H9 (cell line): ENCODE results near the gene PRPF4. TPM values are rescaled to one million over a fixed set of nuclear protein-coding genes. Genes with fewer than 3 reads are reported as not detected.

Experiments used
- DNase-seq: peaks from one replicate; pipeline ENCODE4 v3.0.0-alpha.2; 2017
- H2AFZ ChIP-seq: one replicate; pipeline ENCODE4 v1.6.1; 2013; ENCODE audit warnings: mild to moderate bottlenecking, low read length, control low read depth, moderate library complexity
- H2AK5ac ChIP-seq: 2 replicates; pipeline ENCODE4 v1.6.1; 2013; ENCODE audit warnings: low read length, control low read depth, mixed read lengths; ENCODE audit not compliant: insufficient read length
- H2BK120ac ChIP-seq: one replicate; pipeline ENCODE4 v1.6.1; 2013; ENCODE audit warnings: low read depth, mild to moderate bottlenecking, low read length, control low read depth, inconsistent platforms; ENCODE audit not compliant: poor library complexity, severe bottlenecking
- H2BK12ac ChIP-seq: 2 replicates; pipeline ENCODE4 v1.6.1; 2013; ENCODE audit warnings: low read length, control low read depth, mixed read lengths, low read depth; ENCODE audit not compliant: insufficient read length
- H2BK15ac ChIP-seq: 2 replicates; pipeline ENCODE4 v1.6.1; 2013; ENCODE audit warnings: low read depth, low read length, control low read depth
- H2BK20ac ChIP-seq: one replicate; pipeline ENCODE4 v1.6.1; 2013; ENCODE audit warnings: low read depth, mild to moderate bottlenecking, low read length, control low read depth, inconsistent platforms; ENCODE audit not compliant: poor library complexity, severe bottlenecking
- H2BK5ac ChIP-seq: 2 replicates; pipeline ENCODE4 v1.6.1; 2013; ENCODE audit warnings: low read length, control low read depth, mixed read lengths; ENCODE audit not compliant: insufficient read length
- H3K14ac ChIP-seq: 2 replicates; pipeline ENCODE4 v1.6.1; 2013; ENCODE audit warnings: low read length, control low read depth; ENCODE audit not compliant: insufficient read depth
- H3K18ac ChIP-seq: 2 replicates; pipeline ENCODE4 v1.6.1; 2013; ENCODE audit warnings: low read depth, mild to moderate bottlenecking, mixed read lengths, low read length, control low read depth; ENCODE audit not compliant: insufficient read length
- H3K23ac ChIP-seq: 2 replicates; pipeline ENCODE4 v1.6.1; 2013; ENCODE audit warnings: low read length, control low read depth, mixed read lengths, low read depth; ENCODE audit not compliant: insufficient read length
- H3K23me2 ChIP-seq: 2 replicates; pipeline ENCODE4 v1.6.1; 2013; ENCODE audit warnings: low read depth, mild to moderate bottlenecking, mixed read lengths, low read length, control low read depth; ENCODE audit not compliant: insufficient read length, poor library complexity, severe bottlenecking
- H3K27ac ChIP-seq: 2 replicates; pipeline ENCODE4 v1.5.1; 2013; ENCODE audit warnings: low read length, control low read depth, mixed read lengths, low read depth; ENCODE audit not compliant: insufficient read length
- H3K27me3 ChIP-seq: 2 replicates; pipeline ENCODE4 v1.6.1; 2013; ENCODE audit warnings: low read length, control low read depth, inconsistent platforms; ENCODE audit not compliant: insufficient read depth
- H3K4ac ChIP-seq: 2 replicates; pipeline ENCODE4 v1.6.1; 2013; ENCODE audit warnings: low read depth, mild to moderate bottlenecking, control low read depth, inconsistent platforms, low read length, moderate library complexity
- H3K4me1 ChIP-seq: 2 replicates; pipeline ENCODE4 v1.6.1; 2013; ENCODE audit warnings: low read length, control low read depth, inconsistent platforms; ENCODE audit not compliant: insufficient read depth
- H3K4me2 ChIP-seq: 2 replicates; pipeline ENCODE4 v1.6.1; 2013; ENCODE audit warnings: low read length, control low read depth, mixed read lengths; ENCODE audit not compliant: insufficient read length, insufficient read depth
- H3K56ac ChIP-seq: 2 replicates; pipeline ENCODE4 v1.6.1; 2013; ENCODE audit warnings: low read depth, mild to moderate bottlenecking, mixed read lengths, low read length, control low read depth; ENCODE audit not compliant: insufficient read length
- H3K79me1 ChIP-seq: 2 replicates; pipeline ENCODE4 v1.6.1; 2013; ENCODE audit warnings: low read depth, mild to moderate bottlenecking, moderate library complexity, low read length, control low read depth, inconsistent platforms; ENCODE audit not compliant: insufficient read depth, poor library complexity, severe bottlenecking
- H3K79me2 ChIP-seq: 2 replicates; pipeline ENCODE4 v1.6.1; 2013; ENCODE audit warnings: low read length, control low read depth, inconsistent platforms; ENCODE audit not compliant: insufficient read depth
- H3K9ac ChIP-seq: 2 replicates; pipeline ENCODE4 v1.6.1; 2013; ENCODE audit warnings: low read length, control low read depth, mixed read lengths; ENCODE audit not compliant: insufficient read length; ENCODE audit errors: extremely low read depth
- H3K9me3 ChIP-seq: one replicate; pipeline ENCODE4 v1.6.1; 2013; ENCODE audit warnings: low read depth, low read length, inconsistent platforms; ENCODE audit not compliant: control insufficient read depth
- H3T11ph ChIP-seq: one replicate; pipeline ENCODE4 v1.6.1; 2013; ENCODE audit warnings: mild to moderate bottlenecking, low read length, control low read depth, inconsistent platforms
- H4K20me1 ChIP-seq: one replicate; pipeline ENCODE4 v1.6.1; 2013; ENCODE audit not compliant: control insufficient read depth, insufficient read length, insufficient read depth
- H4K5ac ChIP-seq: 2 replicates; pipeline ENCODE4 v1.6.1; 2013; ENCODE audit warnings: low read depth, mild to moderate bottlenecking, mixed read lengths, low read length, control low read depth; ENCODE audit not compliant: insufficient read length
- H4K8ac ChIP-seq: replicated peaks from 2 replicates; pipeline ENCODE4 v1.6.1; 2013; ENCODE audit warnings: low read length, control low read depth, mixed read lengths, low read depth; ENCODE audit not compliant: insufficient read length
- H4K91ac ChIP-seq: 2 replicates; pipeline ENCODE4 v1.6.1; 2013; ENCODE audit warnings: low read depth, mild to moderate bottlenecking, moderate library complexity, mixed read lengths, low read length, control low read depth; ENCODE audit not compliant: insufficient read length
- H3K27ac Mint-ChIP-seq, 3 experiments: 2 replicates in 2 of 3; 3 replicates in 1 of 3; pipeline ENCODE4 v1.8.0; 2020 to 2021; ENCODE audit warnings: mixed read lengths in 3 of 3, mild to moderate bottlenecking in 1 of 3, moderate library complexity in 1 of 3
- H3K27me3 Mint-ChIP-seq: 2 replicates; pipeline ENCODE4 v1.8.0; 2021; ENCODE audit warnings: low read depth, mild to moderate bottlenecking, moderate library complexity, mixed read lengths
- H3K36me3 Mint-ChIP-seq, 3 experiments: 2 replicates in 2 of 3; 3 replicates in 1 of 3; pipeline ENCODE4 v1.8.0; 2020 to 2021; ENCODE audit warnings: low read depth in 3 of 3, mixed read lengths in 3 of 3; ENCODE audit not compliant: insufficient read depth in 1 of 3
- H3K4me1 Mint-ChIP-seq, 2 experiments: 2 replicates each; pipeline ENCODE4 v1.8.0; 2020; ENCODE audit warnings: mixed read lengths in 2 of 2
- H3K4me3 Mint-ChIP-seq, 2 experiments: 2 replicates in 1 of 2; 3 replicates in 1 of 2; pipeline ENCODE4 v1.8.0; 2020 to 2021; ENCODE audit warnings: mild to moderate bottlenecking in 2 of 2, mixed read lengths in 2 of 2, moderate library complexity in 1 of 2
- H3K9me3 Mint-ChIP-seq, 2 experiments: 2 replicates in 1 of 2; 3 replicates in 1 of 2; pipeline ENCODE4 v1.8.0; 2020; ENCODE audit warnings: mild to moderate bottlenecking in 2 of 2, mixed read lengths in 2 of 2, moderate library complexity in 1 of 2
- CTCF ChIP-seq: fragments of 200-600 bp; sonication (generic); conservative IDR thresholded peaks from 3 replicates; pipeline ENCODE4 v1.8.0; 2021; ENCODE audit warnings: antibody characterized with exemption, mild to moderate bottlenecking
- WGBS: extraction: QIAGEN DNeasy Blood & Tissue Kit; methylation state at CpG from one replicate; pipeline ENCODE4 v1.1.7; 2013; ENCODE audit warnings: missing lambda C conversion rate, low lambda C conversion rate, mixed read lengths; ENCODE audit not compliant: insufficient read length; ENCODE audit errors: extremely low coverage; 5-methylcytosine and 5-hydroxymethylcytosine counted together
- total RNA-seq: library from RNA; stranded (reverse); gene quantifications from 2 replicates; pipeline ENCODE4 v1.2.1, GENCODE V29; 2021

Gene PRPF4
- total RNA-seq, 1 experiment from 2014 or later, result 49.8 TPM

GRCh38 chr9:113337714-113338113 lies 62.3 kb downstream of the PRPF4 start:
- H3K23ac ChIP-seq, result no peak overlapping the region
- no peak overlapping the region for H2BK15ac ChIP-seq
- TF ChIP-seq CTCF, result no peak
- H3K4me1 Mint-ChIP-seq, result peaks cover 0 to 7% of the 10 kb centered on the region in 2 experiments
- no CpG with 5 or more reads among the region's 2 CpGs for WGBS
- H3T11ph ChIP-seq, result no peak overlapping the region
- no peak overlapping the region for H2BK5ac ChIP-seq
- no peak overlapping the region for H4K91ac ChIP-seq
- H3K4me2 ChIP-seq, result no peak overlapping the region
- H3K56ac ChIP-seq, result no peak overlapping the region
- no peak for DNase-seq
- no peaks in the 10 kb centered on the region for H3K4me1 ChIP-seq
- H3K27me3 ChIP-seq, result no peaks in the 10 kb centered on the region; the same call in 1 of the 2 replicates
- H2AFZ ChIP-seq, result no peak overlapping the region
- no peak overlapping the region for H3K9ac ChIP-seq
- no peak overlapping the region for H3K14ac ChIP-seq
- peaks cover 32% of the 10 kb centered on the region for H3K27me3 Mint-ChIP-seq
- H3K79me1 ChIP-seq, result no peaks in the 10 kb centered on the region
- H3K9me3 ChIP-seq, result no peaks in the 10 kb centered on the region
- no peak overlapping the region for H3K27ac ChIP-seq
- no peak overlapping the region for H2BK120ac ChIP-seq
- no peak overlapping the region for H3K18ac ChIP-seq
- no peak overlapping the region for H4K8ac ChIP-seq
- no peak overlapping the region for H2BK12ac ChIP-seq
- no peak overlapping the region for H4K5ac ChIP-seq
- H3K36me3 Mint-ChIP-seq, result no peaks in the 10 kb centered on the region
- no peak overlapping the region for H2AK5ac ChIP-seq
- H3K79me2 ChIP-seq, result no peaks in the 10 kb centered on the region
- no peak overlapping the region for H2BK20ac ChIP-seq
- H4K20me1 ChIP-seq, result no peaks in the 10 kb centered on the region
- no peak overlapping the region for H3K27ac Mint-ChIP-seq
- H3K4me3 Mint-ChIP-seq, result no peak overlapping the region
- H3K9me3 Mint-ChIP-seq, result no peaks in the 10 kb centered on the region; a peak in 1 of 5 replicates
- H3K23me2 ChIP-seq, result peaks cover 9% of the 10 kb centered on the region
- H3K4ac ChIP-seq, result no peak overlapping the region
